K562 (cell line): ENCODE measurements around the gene ZNF460. TPM values are rescaled to one million over a fixed set of nuclear protein-coding genes. Genes with fewer than 3 reads are reported as not detected.
A peak's percentile ranks its signal among the peaks of the same experiment; 100 is the strongest.

Source experiments
- CCNT2 ChIP-seq: IDR thresholded peaks from 2 replicates; pipeline ENCODE4 v1.6.1; 2011; ENCODE audit warnings: borderline replicate concordance, low read depth, mild to moderate bottlenecking, moderate library complexity, mixed read lengths, low read length; ENCODE audit not compliant: insufficient read length; ENCODE audit errors: extremely low read depth
- FOXJ3 ChIP-seq: sonication (generic); formaldehyde crosslinking; IDR thresholded peaks from 2 replicates; pipeline ENCODE4 v1.4.0; 2020; ENCODE audit warnings: mild to moderate bottlenecking, missing genetic modification reagents
- GABPA ChIP-seq: fragments of 200-800 bp; sonication (Bioruptor generic); conservative IDR thresholded peaks from 2 replicates; pipeline ENCODE4 v1.6.1; 2016; ENCODE audit warnings: low read depth, missing genetic modification characterization, missing compliant biosample characterization
- HDAC6 ChIP-seq: IDR thresholded peaks from 2 replicates; pipeline ENCODE4 v1.6.1; 2012; ENCODE audit warnings: low read depth, mild to moderate bottlenecking, control low read depth, inconsistent platforms, low read length, moderate library complexity
- HEY1 ChIP-seq: fragments of 250-450 bp; sonication (Bioruptor Pico); IDR thresholded peaks from 2 replicates; pipeline ENCODE4 v1.5.0; 2020; ENCODE audit warnings: mild to moderate bottlenecking, moderate library complexity, borderline replicate concordance
- HLTF ChIP-seq: fragments of 450-650 bp; IDR thresholded peaks from 2 replicates; pipeline ENCODE4 v1.6.1; 2016
- HMGN3 ChIP-seq: IDR thresholded peaks from 2 replicates; pipeline ENCODE4 v1.6.1; 2011; ENCODE audit warnings: borderline replicate concordance, low read depth, mild to moderate bottlenecking, mixed read lengths, low read length; ENCODE audit not compliant: insufficient read length; ENCODE audit errors: extremely low read depth
- JUND ChIP-seq, 2 experiments: IDR thresholded peaks; 2 replicates in 1 of 2; 3 replicates in 1 of 2; pipeline ENCODE4 v1.6.1; 2011; ENCODE audit warnings: borderline replicate concordance in 2 of 2, low read depth in 2 of 2, low read length in 2 of 2, improper control_type of control experiment in 1 of 2, missing biosample characterization in 1 of 2, missing genetic modification characterization in 1 of 2, missing genetic modification reagents in 1 of 2
- LCOR ChIP-seq: sonication (generic); formaldehyde crosslinking; IDR thresholded peaks from 2 replicates; pipeline ENCODE4 v1.8.0; 2022; ENCODE audit warnings: mild to moderate bottlenecking, missing genetic modification reagents
- MAFK ChIP-seq: IDR thresholded peaks from 2 replicates; pipeline ENCODE4 v1.6.1; 2011; ENCODE audit warnings: low read length, improper control_type of control experiment
- NFIC ChIP-seq: fragments of 450-650 bp; IDR thresholded peaks from 2 replicates; pipeline ENCODE4 v1.6.1; 2017; ENCODE audit warnings: mild to moderate bottlenecking, inconsistent platforms
- NFRKB ChIP-seq: fragments of 450-650 bp; IDR thresholded peaks from 2 replicates; pipeline ENCODE4 v1.6.1; 2016; ENCODE audit warnings: low read depth
- NFYB ChIP-seq: IDR thresholded peaks from 2 replicates; pipeline ENCODE4 v1.6.1; 2011; ENCODE audit warnings: mild to moderate bottlenecking, moderate library complexity; ENCODE audit not compliant: insufficient read length; ENCODE audit errors: extremely low read depth
- POU5F1 ChIP-seq: fragments of 150-350 bp; IDR thresholded peaks from 2 replicates; pipeline ENCODE4 v1.6.1; 2014; ENCODE audit warnings: borderline replicate concordance, low read length, low read depth, mild to moderate bottlenecking; ENCODE audit not compliant: partially characterized antibody
- PRPF4 ChIP-seq: fragments of 200-400 bp; formaldehyde crosslinking; IDR thresholded peaks from one replicate; pipeline ENCODE4 v1.6.1; 2017; ENCODE audit warnings: low read length, low read depth, mild to moderate bottlenecking; ENCODE audit not compliant: insufficient read depth, poor library complexity, severe bottlenecking
- PURB ChIP-seq: sonication (generic); formaldehyde crosslinking; IDR thresholded peaks from 2 replicates; pipeline ENCODE4 v1.9.0; 2021; ENCODE audit warnings: low read depth, mild to moderate bottlenecking, missing genetic modification reagents
- SAFB ChIP-seq: fragments of 200-400 bp; formaldehyde crosslinking; IDR thresholded peaks from 2 replicates; pipeline ENCODE4 v1.6.1; 2017; ENCODE audit warnings: low read depth, low read length, borderline replicate concordance
- U2AF1 ChIP-seq: fragments of 200-400 bp; formaldehyde crosslinking; optimal IDR thresholded peaks from 2 replicates; pipeline ENCODE3; 2017; ENCODE audit warnings: mild to moderate bottlenecking, low read depth, low read length, moderate library complexity
- ZNF140 ChIP-seq: fragments of 250-450 bp; sonication (Bioruptor Pico); IDR thresholded peaks from 2 replicates; pipeline ENCODE4 v1.8.0; 2021; ENCODE audit warnings: moderate library complexity, mild to moderate bottlenecking, inconsistent platforms
- ZSCAN29 ChIP-seq: fragments of 450-650 bp; IDR thresholded peaks from 2 replicates; pipeline ENCODE4 v1.6.1; 2017
- polyA plus RNA-seq, 8 experiments: library from polyadenylated mRNA; depleted of rRNA in 4 of 8; stranded (reverse) in 5 of 8; unstranded in 3 of 8; fragments of >200 nt; fragmentation: Nextera tagmentation in 2 of 8; fragmentation: Illumina TruSeq in 1 of 8; extraction: Ambion mirVana in 2 of 8; extraction: Trizol in 1 of 8; gene quantifications; 2 replicates each; pipeline versions ENCODE4 v1.2.1 to v1.2.3, GENCODE V29; 2011 to 2014; ENCODE audit warnings: inconsistent platforms in 1 of 8, missing spikeins in 1 of 8
- total RNA-seq, 7 experiments: library from RNA; depleted of rRNA in 6 of 7; stranded (reverse); fragments of >200 nt in 6 of 7; fragmentation: Illumina TruSeq in 2 of 7; extraction: Trizol in 2 of 7; gene quantifications; 2 replicates each; pipeline versions ENCODE4 v1.2.1 to v1.2.3, GENCODE V29; 2011 to 2021; ENCODE audit warnings: low replicate concordance in 1 of 7
- TF ChIP-seq, protein P1 (sequence below): fragments of 450-650 bp; IDR thresholded peaks from 2 replicates; pipeline ENCODE4 v1.6.1; 2018; ENCODE audit warnings: mild to moderate bottlenecking, low read depth; ENCODE audit not compliant: partially characterized antibody
- TF ChIP-seq, protein P2 (sequence below), 2 experiments: fragments of 450-650 bp in 1 of 2; sonication (generic) in 1 of 2; formaldehyde crosslinking; conservative IDR thresholded peaks; 2 replicates each; pipeline versions ENCODE4 v1.4.0 to v1.8.1; 2020 to 2022; ENCODE audit warnings: mild to moderate bottlenecking in 1 of 2, missing genetic modification reagents in 1 of 2
- TF ChIP-seq, protein P3 (sequence below): sonication (generic); formaldehyde crosslinking; IDR thresholded peaks from 2 replicates; pipeline ENCODE4 v1.8.0; 2022; ENCODE audit warnings: mild to moderate bottlenecking, missing genetic modification reagents

Gene ZNF460
- total and polyA plus RNA-seq, 9 of the 15 experiments (the other 6 are each of a cell fraction or from before 2014, with no cell fraction given): 0.45 to 36.2 (median 16.6) TPM

GRCh38 chr19:57320180-57321084, 40.1 kb downstream of the ZNF460 start, which contains the start of gene ZNF543 (continued):
- TF ChIP-seq, protein P1, sequence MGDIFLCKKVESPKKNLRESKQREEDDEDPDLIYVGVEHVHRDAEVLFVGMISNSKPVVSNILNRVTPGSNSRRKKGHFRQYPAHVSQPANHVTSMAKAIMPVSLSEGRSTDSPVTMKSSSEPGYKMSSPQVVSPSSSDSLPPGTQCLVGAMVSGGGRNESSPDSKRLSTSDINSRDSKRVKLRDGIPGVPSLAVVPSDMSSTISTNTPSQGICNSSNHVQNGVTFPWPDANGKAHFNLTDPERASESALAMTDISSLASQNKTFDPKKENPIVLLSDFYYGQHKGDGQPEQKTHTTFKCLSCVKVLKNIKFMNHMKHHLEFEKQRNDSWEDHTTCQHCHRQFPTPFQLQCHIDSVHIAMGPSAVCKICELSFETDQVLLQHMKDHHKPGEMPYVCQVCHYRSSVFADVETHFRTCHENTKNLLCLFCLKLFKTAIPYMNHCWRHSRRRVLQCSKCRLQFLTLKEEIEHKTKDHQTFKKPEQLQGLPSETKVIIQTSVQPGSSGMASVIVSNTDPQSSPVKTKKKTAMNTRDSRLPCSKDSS: no peak
- no peak for TF ChIP-seq HEY1
- no peak for TF ChIP-seq MAFK
- no peak for TF ChIP-seq ZSCAN29
- no peak for TF ChIP-seq FOXJ3 (CRISPR knock-in tag)
- TF ChIP-seq, protein P2, sequence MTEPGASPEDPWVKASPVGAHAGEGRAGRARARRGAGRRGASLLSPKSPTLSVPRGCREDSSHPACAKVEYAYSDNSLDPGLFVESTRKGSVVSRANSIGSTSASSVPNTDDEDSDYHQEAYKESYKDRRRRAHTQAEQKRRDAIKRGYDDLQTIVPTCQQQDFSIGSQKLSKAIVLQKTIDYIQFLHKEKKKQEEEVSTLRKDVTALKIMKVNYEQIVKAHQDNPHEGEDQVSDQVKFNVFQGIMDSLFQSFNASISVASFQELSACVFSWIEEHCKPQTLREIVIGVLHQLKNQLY (CRISPR knock-in tag; conservative IDR thresholded peaks at IDR 0.05): no peak
- TF ChIP-seq PURB: no peak
- peak; percentile 95 for TF ChIP-seq GABPA
- peak; percentile 23 for TF ChIP-seq HMGN3
- no peak for TF ChIP-seq ZNF140 (CRISPR knock-in tag)
- TF ChIP-seq, protein P3, sequence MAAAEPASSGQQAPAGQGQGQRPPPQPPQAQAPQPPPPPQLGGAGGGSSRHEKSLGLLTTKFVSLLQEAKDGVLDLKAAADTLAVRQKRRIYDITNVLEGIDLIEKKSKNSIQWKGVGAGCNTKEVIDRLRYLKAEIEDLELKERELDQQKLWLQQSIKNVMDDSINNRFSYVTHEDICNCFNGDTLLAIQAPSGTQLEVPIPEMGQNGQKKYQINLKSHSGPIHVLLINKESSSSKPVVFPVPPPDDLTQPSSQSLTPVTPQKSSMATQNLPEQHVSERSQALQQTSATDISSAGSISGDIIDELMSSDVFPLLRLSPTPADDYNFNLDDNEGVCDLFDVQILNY (CRISPR knock-in tag): no peak
- TF ChIP-seq HDAC6: no peak
- TF ChIP-seq CCNT2: no peak
- peak; percentile 92 for TF ChIP-seq JUND (IDR thresholded peaks at IDR 0.05; ENCODE audit: borderline replicate concordance, low read depth, low read length)
- peak; percentile 88 for TF ChIP-seq JUND (tag; IDR thresholded peaks at IDR 0.05; ENCODE audit: borderline replicate concordance, low read depth, low read length)
- no peak for TF ChIP-seq PRPF4
- TF ChIP-seq LCOR (CRISPR knock-in tag): no peak
- TF ChIP-seq SAFB: no peak
- TF ChIP-seq HLTF: no peak
- peak; percentile 24 for TF ChIP-seq NFYB
- TF ChIP-seq U2AF1: no peak
- TF ChIP-seq NFIC: peak; percentile 40; the same call in 1 of the 2 replicates
- TF ChIP-seq POU5F1: no peak
- TF ChIP-seq NFRKB: no peak
